Measurements from ENCODE around the gene ERN1.

ERN1 gene

DNA sequence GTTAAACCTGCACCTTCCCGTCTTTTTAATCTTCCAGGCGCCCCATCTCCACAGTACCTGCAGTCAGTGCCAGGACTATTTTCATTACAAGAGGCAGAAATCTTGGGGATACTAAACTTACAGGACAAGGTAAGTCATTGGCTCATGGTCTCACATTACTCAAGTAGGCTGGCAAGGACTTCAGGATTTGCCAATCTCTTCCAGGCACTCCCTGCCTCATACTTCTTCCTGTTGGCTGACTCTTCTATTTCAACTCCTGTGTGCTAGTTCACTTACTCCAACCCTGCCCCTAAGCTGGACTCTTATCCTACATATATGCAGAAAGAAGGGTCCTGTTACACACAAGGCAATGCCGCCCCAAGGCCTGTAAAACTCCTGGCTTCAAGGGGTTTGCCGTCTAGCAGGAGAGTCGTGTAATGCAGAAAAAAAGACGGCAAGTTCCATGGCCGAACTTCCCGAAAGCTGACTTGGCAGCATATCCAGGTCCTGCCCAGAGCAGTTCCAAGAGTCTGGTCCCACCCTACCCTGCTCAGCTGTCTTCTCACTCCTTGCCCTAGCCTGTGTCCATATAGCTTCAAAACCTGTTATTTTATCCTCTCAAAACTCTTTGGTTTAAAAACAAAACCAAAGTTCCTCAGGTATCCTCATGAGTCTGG lies 14.8 kb downstream of the ERN1 start:
- no peaks in the 10 kb centered on the region for H3K36me3 ChIP-seq (ENCODE audit: insufficient read depth, low read length)
- peaks cover 4% of the 10 kb centered on the region; the same call in 1 of the 2 replicates for H3K4me1 ChIP-seq (ENCODE audit: insufficient read depth, low read length)
- H3K4me3 ChIP-seq (ENCODE audit: low read depth in 1 of 2, low read length in 2 of 2) = no peak overlapping the region
- no peaks in the 10 kb centered on the region for H3K27me3 ChIP-seq (ENCODE audit: insufficient read depth, low read length, poor library complexity)
- TF ChIP-seq, protein P1, sequence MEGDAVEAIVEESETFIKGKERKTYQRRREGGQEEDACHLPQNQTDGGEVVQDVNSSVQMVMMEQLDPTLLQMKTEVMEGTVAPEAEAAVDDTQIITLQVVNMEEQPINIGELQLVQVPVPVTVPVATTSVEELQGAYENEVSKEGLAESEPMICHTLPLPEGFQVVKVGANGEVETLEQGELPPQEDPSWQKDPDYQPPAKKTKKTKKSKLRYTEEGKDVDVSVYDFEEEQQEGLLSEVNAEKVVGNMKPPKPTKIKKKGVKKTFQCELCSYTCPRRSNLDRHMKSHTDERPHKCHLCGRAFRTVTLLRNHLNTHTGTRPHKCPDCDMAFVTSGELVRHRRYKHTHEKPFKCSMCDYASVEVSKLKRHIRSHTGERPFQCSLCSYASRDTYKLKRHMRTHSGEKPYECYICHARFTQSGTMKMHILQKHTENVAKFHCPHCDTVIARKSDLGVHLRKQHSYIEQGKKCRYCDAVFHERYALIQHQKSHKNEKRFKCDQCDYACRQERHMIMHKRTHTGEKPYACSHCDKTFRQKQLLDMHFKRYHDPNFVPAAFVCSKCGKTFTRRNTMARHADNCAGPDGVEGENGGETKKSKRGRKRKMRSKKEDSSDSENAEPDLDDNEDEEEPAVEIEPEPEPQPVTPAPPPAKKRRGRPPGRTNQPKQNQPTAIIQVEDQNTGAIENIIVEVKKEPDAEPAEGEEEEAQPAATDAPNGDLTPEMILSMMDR (IDR thresholded peaks at IDR 0.05; ENCODE audit: borderline replicate concordance, extremely low read depth, low read length, poor library complexity, severe bottlenecking) = no peak
- TF ChIP-seq EZH2 (IDR thresholded peaks at IDR 0.05; ENCODE audit: borderline replicate concordance, low read depth, low read length, severe bottlenecking) = no peak
- H3K27ac ChIP-seq (ENCODE audit: low read length) = no peak overlapping the region
- H3K79me2 ChIP-seq (ENCODE audit: insufficient read depth, low read length) = no peaks in the 10 kb centered on the region
- no peak for DNase-seq
- H4K20me1 ChIP-seq (ENCODE audit: insufficient read depth, low read length) = no peaks in the 10 kb centered on the region
- no peaks in the 10 kb centered on the region for H3K9me3 ChIP-seq (ENCODE audit: insufficient read depth, low read length, severe bottlenecking)
- no peak for ATAC-seq (ENCODE audit: insufficient read depth, low read depth)
- H2AFZ ChIP-seq (ENCODE audit: low read depth, low read length) = no peak overlapping the region
- no peak overlapping the region for H3K9ac ChIP-seq (ENCODE audit: low read depth, low read length)
- H3K4me2 ChIP-seq (ENCODE audit: insufficient read depth, low read length) = no peak overlapping the region

DNA sequence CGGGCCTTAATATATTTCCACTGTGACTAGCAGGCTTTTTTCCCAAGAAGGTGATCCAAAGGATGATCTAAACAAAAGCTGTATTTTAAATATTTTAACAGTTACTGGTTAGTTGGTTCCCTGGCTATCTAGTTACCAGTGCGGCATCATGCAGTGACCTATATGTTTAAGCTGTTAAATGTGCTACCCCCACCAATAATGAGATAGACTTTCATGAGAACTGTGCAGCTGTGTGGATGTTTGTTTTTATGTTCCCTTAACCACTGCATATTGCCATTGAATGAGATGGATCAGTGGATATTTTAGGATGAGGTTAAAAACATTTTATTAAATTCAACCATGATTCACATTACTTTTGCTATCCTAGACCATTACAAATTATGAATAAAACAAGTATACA lies 16.9 kb downstream of the ERN1 start:
- H3K9ac ChIP-seq (ENCODE audit: low read depth, low read length) = no peak overlapping the region
- H3K9me3 ChIP-seq (ENCODE audit: insufficient read depth, low read length, severe bottlenecking) = no peaks in the 10 kb centered on the region
- no peak overlapping the region for H3K4me3 ChIP-seq (ENCODE audit: low read depth in 1 of 2, low read length in 2 of 2)
- no peak overlapping the region for H2AFZ ChIP-seq (ENCODE audit: low read depth, low read length)
- DNase-seq = no peak
- H3K4me2 ChIP-seq (ENCODE audit: insufficient read depth, low read length) = no peak overlapping the region
- no peaks in the 10 kb centered on the region for H3K27me3 ChIP-seq (ENCODE audit: insufficient read depth, low read length, poor library complexity)
- peaks cover 11% of the 10 kb centered on the region; the same call in 1 of the 2 replicates for H3K4me1 ChIP-seq (ENCODE audit: insufficient read depth, low read length)
- H4K20me1 ChIP-seq (ENCODE audit: insufficient read depth, low read length) = no peaks in the 10 kb centered on the region
- no peaks in the 10 kb centered on the region for H3K36me3 ChIP-seq (ENCODE audit: insufficient read depth, low read length)
- H3K27ac ChIP-seq (ENCODE audit: low read length) = no peak overlapping the region
- no peaks in the 10 kb centered on the region for H3K79me2 ChIP-seq (ENCODE audit: insufficient read depth, low read length)
- TF ChIP-seq, protein P1 (IDR thresholded peaks at IDR 0.05; ENCODE audit: borderline replicate concordance, extremely low read depth, low read length, poor library complexity, severe bottlenecking) = no peak
- TF ChIP-seq EZH2 (IDR thresholded peaks at IDR 0.05; ENCODE audit: borderline replicate concordance, low read depth, low read length, severe bottlenecking) = no peak
- no peak for ATAC-seq (ENCODE audit: insufficient read depth, low read depth)

DNA sequence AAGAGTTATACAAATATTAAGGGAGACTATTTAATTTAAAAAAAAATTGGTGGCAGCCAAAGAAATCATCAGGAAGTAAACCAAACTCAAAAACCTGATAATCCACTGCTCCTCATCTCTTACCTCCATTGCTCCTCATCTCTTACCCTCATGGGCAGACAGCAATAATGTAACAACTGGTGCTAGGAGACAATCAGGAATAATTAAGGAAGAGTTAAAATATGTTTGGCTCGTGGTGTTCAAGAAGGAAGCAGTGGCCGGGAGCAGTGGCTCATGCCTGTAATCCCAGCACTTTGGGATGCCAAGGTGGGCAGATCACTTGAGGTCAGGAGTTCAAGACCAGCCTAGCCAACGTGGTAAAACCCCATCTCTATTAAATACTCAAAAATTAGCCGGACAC lies 18.1 kb downstream of the ERN1 start:
- H3K9me3 ChIP-seq (ENCODE audit: insufficient read depth, low read length, severe bottlenecking) = no peaks in the 10 kb centered on the region
- ATAC-seq (ENCODE audit: insufficient read depth, low read depth) (no peak), DNase-seq (no peak)
- no peaks in the 10 kb centered on the region for H3K36me3 ChIP-seq (ENCODE audit: insufficient read depth, low read length)
- TF ChIP-seq, protein P1 (IDR thresholded peaks at IDR 0.05; ENCODE audit: borderline replicate concordance, extremely low read depth, low read length, poor library complexity, severe bottlenecking) = no peak
- no peak for TF ChIP-seq EZH2 (IDR thresholded peaks at IDR 0.05; ENCODE audit: borderline replicate concordance, low read depth, low read length, severe bottlenecking)
- no peaks in the 10 kb centered on the region for H3K27me3 ChIP-seq (ENCODE audit: insufficient read depth, low read length, poor library complexity)
- H4K20me1 ChIP-seq (ENCODE audit: insufficient read depth, low read length) = no peaks in the 10 kb centered on the region
- H3K4me3 ChIP-seq (ENCODE audit: low read depth in 1 of 2, low read length in 2 of 2) = no peak overlapping the region
- no peak overlapping the region for H2AFZ ChIP-seq (ENCODE audit: low read depth, low read length)
- H3K4me1 ChIP-seq (ENCODE audit: insufficient read depth, low read length) = peaks cover 15% of the 10 kb centered on the region
- H3K4me2 ChIP-seq (ENCODE audit: insufficient read depth, low read length) = no peak overlapping the region
- no peak overlapping the region for H3K9ac ChIP-seq (ENCODE audit: low read depth, low read length)
- no peaks in the 10 kb centered on the region for H3K79me2 ChIP-seq (ENCODE audit: insufficient read depth, low read length)
- no peak overlapping the region for H3K27ac ChIP-seq (ENCODE audit: low read length)

Data from DND-41 (cell line).